HUES48 (cell line): ENCODE data around the gene SLC6A18.
A peak's percentile ranks its signal among the peaks of the same experiment; 100 is the strongest.
"Not testable (repeated sequence)": the region's sequence is repeated elsewhere in the genome, so short reads cannot be mapped to it uniquely, and the experiment has no call there.

Source experiments
- H3K27ac ChIP-seq: one replicate; pipeline ENCODE4 v1.7.0; 2013; ENCODE audit warnings: low read depth, low read length, inconsistent platforms
- H3K27me3 ChIP-seq: 2 replicates; pipeline ENCODE4 v1.6.1; 2013; ENCODE audit warnings: mild to moderate bottlenecking, low read length; ENCODE audit not compliant: control insufficient read depth, insufficient read depth
- H3K36me3 ChIP-seq: 2 replicates; pipeline ENCODE4 v1.6.1; 2013; ENCODE audit warnings: low read length; ENCODE audit not compliant: control insufficient read depth, insufficient read depth
- H3K4me1 ChIP-seq: 2 replicates; pipeline ENCODE4 v1.6.1; 2013; ENCODE audit warnings: mild to moderate bottlenecking, low read length; ENCODE audit not compliant: control insufficient read depth, insufficient read depth
- H3K4me3 ChIP-seq: 2 replicates; pipeline ENCODE4 v1.5.1; 2013; ENCODE audit warnings: mild to moderate bottlenecking, low read depth, low read length
- H3K9ac ChIP-seq: 2 replicates; pipeline ENCODE4 v1.6.1; 2013; ENCODE audit warnings: mild to moderate bottlenecking, low read depth, low read length, moderate library complexity
- H3K9me3 ChIP-seq: 2 replicates; pipeline ENCODE4 v1.6.1; 2013; ENCODE audit warnings: low read length; ENCODE audit not compliant: control insufficient read depth, insufficient read depth

The SLC6A18 gene

GRCh38 chr5:1289559-1289958, 64.4 kb downstream of the SLC6A18 start:
- not testable (repeated sequence) for H3K27me3 ChIP-seq, H3K9ac ChIP-seq, H3K9me3 ChIP-seq, H3K4me3 ChIP-seq, H3K4me1 ChIP-seq, H3K27ac ChIP-seq
- peaks cover 22% of the 10 kb centered on the region for H3K36me3 ChIP-seq

GRCh38 chr5:1290956-1291355, 65.8 kb downstream of the SLC6A18 start:
- not testable (repeated sequence) for H3K4me1 ChIP-seq, H3K9me3 ChIP-seq, H3K4me3 ChIP-seq, H3K27ac ChIP-seq, H3K27me3 ChIP-seq, H3K9ac ChIP-seq
- H3K36me3 ChIP-seq: peaks cover 19% of the 10 kb centered on the region

GRCh38 chr5:1291611-1292080, 66.5 kb downstream of the SLC6A18 start:
- Histone ChIP-seq H3K36me3 (peaks cover 17% of the 10 kb centered on the region), H3K27ac (no peak overlapping the region), H3K9me3 (no peaks in the 10 kb centered on the region), H3K9ac (no peak overlapping the region), H3K4me1 (no peaks in the 10 kb centered on the region), H3K27me3 (peaks cover 7% of the 10 kb centered on the region; the same call in 1 of the 2 replicates), H3K4me3 (no peak overlapping the region)

GRCh38 chr5:1292139-1292538, 67.0 kb downstream of the SLC6A18 start:
- H3K4me1 ChIP-seq: no peaks in the 10 kb centered on the region
- no peak overlapping the region for H3K27ac ChIP-seq

GRCh38 chr5:1292846-1293415, 67.8 kb downstream of the SLC6A18 start:
- H3K4me3 ChIP-seq: no peak overlapping the region
- peaks cover 13% of the 10 kb centered on the region for H3K36me3 ChIP-seq
- H3K27ac ChIP-seq: no peak overlapping the region
- no peaks in the 10 kb centered on the region for H3K9me3 ChIP-seq
- H3K27me3 ChIP-seq: peaks cover 7% of the 10 kb centered on the region; the same call in 1 of the 2 replicates
- H3K4me1 ChIP-seq: no peaks in the 10 kb centered on the region
- H3K9ac ChIP-seq: no peak overlapping the region

More at GRCh38 chr5:1292139-1292538, 67.0 kb downstream of the SLC6A18 start:
- H3K4me3 ChIP-seq: no peak overlapping the region
- H3K27me3 ChIP-seq: peaks cover 7% of the 10 kb centered on the region; the same call in 1 of the 2 replicates
- no peak overlapping the region for H3K9ac ChIP-seq
- no peaks in the 10 kb centered on the region for H3K9me3 ChIP-seq
- peaks cover 17% of the 10 kb centered on the region for H3K36me3 ChIP-seq

DNA sequence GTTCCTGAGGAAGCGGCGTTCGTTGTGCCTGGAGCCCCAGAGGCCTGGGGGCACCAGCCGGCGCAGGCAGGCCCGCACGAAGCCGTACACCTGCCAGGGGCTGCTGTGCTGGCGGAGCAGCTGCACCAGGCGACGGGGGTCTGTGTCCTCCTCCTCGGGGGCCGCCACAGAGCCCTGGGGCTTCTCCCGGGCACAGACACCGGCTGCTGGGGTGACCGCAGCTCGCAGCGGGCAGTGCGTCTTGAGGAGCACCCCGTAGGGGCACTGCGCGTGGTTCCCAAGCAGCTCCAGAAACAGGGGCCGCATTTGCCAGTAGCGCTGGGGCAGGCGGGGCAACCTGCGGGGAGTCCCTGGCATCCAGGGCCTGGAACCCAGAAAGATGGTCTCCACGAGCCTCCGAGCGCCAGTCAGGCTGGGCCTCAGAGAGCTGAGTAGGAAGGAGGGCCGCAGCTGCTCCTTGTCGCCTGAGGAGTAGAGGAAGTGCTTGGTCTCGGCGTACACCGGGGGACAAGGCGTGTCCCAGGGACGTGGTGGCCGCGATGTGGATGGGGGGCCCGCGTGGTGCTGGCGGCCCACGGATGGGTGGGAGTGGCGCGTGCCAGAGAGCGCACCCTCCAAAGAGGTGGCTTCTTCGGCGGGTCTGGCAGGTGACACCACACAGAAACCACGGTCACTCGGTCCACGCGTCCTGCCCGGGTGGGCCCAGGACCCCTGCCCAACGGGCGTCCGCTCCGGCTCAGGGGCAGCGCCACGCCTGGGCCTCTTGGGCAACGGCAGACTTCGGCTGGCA, 68.4 kb downstream of the SLC6A18 start:
- Histone ChIP-seq H3K27ac (no peak overlapping the region), H3K36me3 (peaks cover 11% of the 10 kb centered on the region), H3K27me3 (peaks cover 7% of the 10 kb centered on the region; the same call in 1 of the 2 replicates), H3K4me1 (no peaks in the 10 kb centered on the region), H3K9ac (no peak overlapping the region; the same call in 1 of the 2 replicates), H3K9me3 (no peaks in the 10 kb centered on the region), H3K4me3 (no peak overlapping the region)

DNA sequence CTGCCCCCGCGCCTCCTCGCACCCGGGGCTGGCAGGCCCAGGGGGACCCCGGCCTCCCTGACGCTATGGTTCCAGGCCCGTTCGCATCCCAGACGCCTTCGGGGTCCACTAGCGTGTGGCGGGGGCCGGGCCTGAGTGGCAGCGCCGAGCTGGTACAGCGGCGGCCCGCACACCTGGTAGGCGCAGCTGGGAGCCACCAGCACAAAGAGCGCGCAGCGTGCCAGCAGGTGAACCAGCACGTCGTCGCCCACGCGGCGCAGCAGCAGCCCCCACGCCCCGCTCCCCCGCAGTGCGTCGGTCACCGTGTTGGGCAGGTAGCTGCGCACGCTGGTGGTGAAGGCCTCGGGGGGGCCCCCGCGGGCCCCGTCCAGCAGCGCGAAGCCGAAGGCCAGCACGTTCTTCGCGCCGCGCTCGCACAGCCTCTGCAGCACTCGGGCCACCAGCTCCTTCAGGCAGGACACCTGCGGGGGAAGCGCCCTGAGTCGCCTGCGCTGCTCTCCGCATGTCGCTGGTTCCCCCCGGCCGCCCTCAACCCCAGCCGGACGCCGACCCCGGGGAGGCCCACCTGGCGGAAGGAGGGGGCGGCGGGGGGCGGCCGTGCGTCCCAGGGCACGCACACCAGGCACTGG, 69.1 kb downstream of the SLC6A18 start:
- peak overlapping the region; percentile 18; the same call in 1 of the 2 replicates for H3K9ac ChIP-seq
- peaks cover 10% of the 10 kb centered on the region for H3K36me3 ChIP-seq
- H3K9me3 ChIP-seq: no peaks in the 10 kb centered on the region
- H3K4me1 ChIP-seq: no peaks in the 10 kb centered on the region
- H3K27ac ChIP-seq: no peak overlapping the region
- H3K4me3 ChIP-seq: peak overlapping the region; percentile 59; the same call in 1 of the 2 replicates
- H3K27me3 ChIP-seq: peaks cover 7% of the 10 kb centered on the region; the same call in 1 of the 2 replicates

DNA sequence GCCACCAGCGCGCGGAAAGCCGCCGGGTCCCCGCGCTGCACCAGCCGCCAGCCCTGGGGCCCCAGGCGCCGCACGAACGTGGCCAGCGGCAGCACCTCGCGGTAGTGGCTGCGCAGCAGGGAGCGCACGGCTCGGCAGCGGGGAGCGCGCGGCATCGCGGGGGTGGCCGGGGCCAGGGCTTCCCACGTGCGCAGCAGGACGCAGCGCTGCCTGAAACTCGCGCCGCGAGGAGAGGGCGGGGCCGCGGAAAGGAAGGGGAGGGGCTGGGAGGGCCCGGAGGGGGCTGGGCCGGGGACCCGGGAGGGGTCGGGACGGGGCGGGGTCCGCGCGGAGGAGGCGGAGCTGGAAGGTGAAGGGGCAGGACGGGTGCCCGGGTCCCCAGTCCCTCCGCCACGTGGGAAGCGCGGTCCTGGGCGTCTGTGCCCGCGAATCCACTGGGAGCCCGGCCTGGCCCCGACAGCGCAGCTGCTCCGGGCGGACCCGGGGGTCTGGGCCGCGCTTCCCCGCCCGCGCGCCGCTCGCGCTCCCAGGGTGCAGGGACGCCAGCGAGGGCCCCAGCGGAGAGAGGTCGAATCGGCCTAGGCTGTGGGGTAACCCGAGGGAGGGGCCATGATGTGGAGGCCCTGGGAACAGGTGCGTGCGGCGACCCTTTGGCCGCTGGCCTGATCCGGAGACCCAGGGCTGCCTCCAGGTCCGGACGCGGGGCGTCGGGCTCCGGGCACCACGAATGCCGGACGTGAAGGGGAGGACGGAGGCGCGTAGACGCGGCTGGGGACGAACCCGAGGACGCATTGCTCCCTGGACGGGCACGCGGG, 69.9 kb downstream of the SLC6A18 start, which contains the start of gene TERT:
Gene TERT, minus strand, starts transcription at position 234 of the 815 bp plus-strand sequence. Its CDS starts 79 bp downstream, at position 155.
- Histone ChIP-seq H3K4me3 (peak within 1 kb of the TSS; percentile 59), H3K27ac (no peak within 1 kb of the TSS), H3K4me1 (no peaks in the 10 kb centered on the region), H3K9ac (peak within 1 kb of the TSS; percentile 18; the same call in 1 of the 2 replicates), H3K27me3 (peaks cover 7% of the 10 kb centered on the region; the same call in 1 of the 2 replicates), H3K36me3 (peaks cover 10% of the 10 kb centered on the region), H3K9me3 (no peaks in the 10 kb centered on the region)

DNA sequence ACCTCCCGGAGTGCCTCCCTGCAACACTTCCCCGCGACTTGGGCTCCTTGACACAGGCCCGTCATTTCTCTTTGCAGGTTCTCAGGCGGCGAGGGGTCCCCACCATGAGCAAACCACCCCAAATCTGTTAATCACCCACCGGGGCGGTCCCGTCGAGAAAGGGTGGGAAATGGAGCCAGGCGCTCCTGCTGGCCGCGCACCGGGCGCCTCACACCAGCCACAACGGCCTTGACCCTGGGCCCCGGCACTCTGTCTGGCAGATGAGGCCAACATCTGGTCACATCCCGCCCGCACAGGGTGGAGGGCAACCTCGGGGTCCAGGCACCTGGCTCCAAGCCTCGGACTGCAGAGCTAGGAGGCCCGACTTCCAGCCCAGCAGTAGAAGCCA, 70.5 kb downstream of the SLC6A18 start:
- Histone ChIP-seq H3K36me3 (peaks cover 10% of the 10 kb centered on the region), H3K9ac (no peak overlapping the region), H3K27me3 (peaks cover 7% of the 10 kb centered on the region; the same call in 1 of the 2 replicates), H3K4me3 (peak overlapping the region; percentile 59), H3K9me3 (no peaks in the 10 kb centered on the region), H3K27ac (no peak overlapping the region), H3K4me1 (no peaks in the 10 kb centered on the region)
